GM12891 (cell line): ENCODE data around the gene PARD3.

ENCODE experiments used
- POLR2A ChIP-seq: IDR thresholded peaks from 2 replicates; pipeline ENCODE4 v1.6.1; 2011; ENCODE audit warnings: low read depth, low read length, control low read depth
- POLR2AphosphoS5 ChIP-seq: IDR thresholded peaks from 2 replicates; pipeline ENCODE4 v1.6.1; 2011; ENCODE audit warnings: low read depth, low read length, control low read depth
- POU2F2 ChIP-seq: IDR thresholded peaks from 2 replicates; pipeline ENCODE4 v1.6.1; 2011; ENCODE audit warnings: low read depth, mild to moderate bottlenecking, control low read depth, low read length, moderate library complexity
- SPI1 ChIP-seq: IDR thresholded peaks from 2 replicates; pipeline ENCODE4 v1.6.1; 2011; ENCODE audit warnings: low read depth, low read length, control low read depth
- TAF1 ChIP-seq: IDR thresholded peaks from 2 replicates; pipeline ENCODE4 v1.6.1; 2011; ENCODE audit warnings: low read depth, low read length, control low read depth

- TF ChIP-seq POLR2A, result no peak
- TF ChIP-seq TAF1, result no peak
- TF ChIP-seq POLR2AphosphoS5, result no peak
- no peak for TF ChIP-seq SPI1
- TF ChIP-seq POU2F2, result no peak
Observed at GRCh38 chr10:34217524-34217923, 597.6 kb downstream of the PARD3 start.
